Kidney (tissue), 14 donors: ENCODE measurements around the gene TUSC2. TPM values are rescaled to one million over a fixed set of nuclear protein-coding genes. Genes with fewer than 3 reads are reported as not detected.

ENCODE experiments used
- DNase-seq, 5 donors: peaks; one replicate each; pipeline ENCODE4 v3.0.0-alpha.2; 2013 to 2020
- FAIRE-seq: peaks from 2 replicates; lab custom pipeline; 2012; peaks lifted over from hg19 to GRCh38; lab: Jason Lieb, UNC
- H3K27ac ChIP-seq, 2 donors: one replicate each; pipeline ENCODE4 v1.7.0; 2013; ENCODE audit warnings: low read depth in 2 of 2, low read length in 2 of 2, inconsistent platforms in 1 of 2
- H3K27me3 ChIP-seq: one replicate; pipeline ENCODE4 v1.7.1; 2013; ENCODE audit warnings: low read length, inconsistent platforms; ENCODE audit not compliant: control insufficient read depth, insufficient read depth
- H3K36me3 ChIP-seq, 3 donors: one replicate each; pipeline versions ENCODE4 v1.7.0 to v1.7.1; 2013; ENCODE audit warnings: low read length in 3 of 3, control low read depth in 1 of 3, inconsistent platforms in 1 of 3; ENCODE audit not compliant: insufficient read depth in 3 of 3, control insufficient read depth in 2 of 3
- H3K4me1 ChIP-seq, 3 donors: one replicate each; pipeline versions ENCODE4 v1.7.0 to v1.7.1; 2013; ENCODE audit warnings: low read length in 3 of 3, inconsistent platforms in 1 of 3, low read depth in 1 of 3; ENCODE audit not compliant: control insufficient read depth in 2 of 3, insufficient read depth in 2 of 3
- H3K4me3 ChIP-seq, 3 donors: one replicate each; pipeline versions ENCODE4 v1.7.0 to v1.8.1; 2013; ENCODE audit warnings: low read length in 3 of 3, control low read depth in 1 of 3, inconsistent platforms in 1 of 3
- H3K9ac ChIP-seq, 3 donors: one replicate each; pipeline versions ENCODE4 v1.7.0 to v1.7.1; 2013; ENCODE audit warnings: low read length in 3 of 3, control low read depth in 1 of 3, inconsistent platforms in 1 of 3
- H3K9me3 ChIP-seq, 3 donors: one replicate each; pipeline versions ENCODE4 v1.7.0 to v1.7.1; 2013; ENCODE audit warnings: low read length in 3 of 3, control low read depth in 1 of 3, inconsistent platforms in 1 of 3; ENCODE audit not compliant: control insufficient read depth in 2 of 3, insufficient read depth in 1 of 3
- intact Hi-C: fragments of 100-400 bp; cut with DNase I; formaldehyde crosslinking; loops from one replicate; pipeline ENCODE4 v1.11.1; 2022
- polyA plus RNA-seq: library from polyadenylated mRNA; stranded (reverse); fragments of 350-450 nt; fragmentation: Illumina TruSeq; extraction: RNeasy Lipid Tissue Mini Kit (QIAGEN cat#74804); gene quantifications from one replicate; pipeline ENCODE4 v1.2.3, GENCODE V29; 2014; ENCODE audit warnings: low read depth, low replicate concordance; ENCODE audit not compliant: insufficient read depth
- total RNA-seq: library from RNA; stranded (reverse); fragmentation: NEBNext Ultra II Directional; extraction: Animal tissue kit (Norgen Biotek cat#: 25700); gene quantifications from one replicate; pipeline ENCODE4 v1.2.1, GENCODE V29; 2021
- TF ChIP-seq, protein P1 (sequence below): IDR thresholded peaks from 3 replicates; pipeline ENCODE4 v1.5.1; 2012; ENCODE audit warnings: mild to moderate bottlenecking, moderate library complexity, borderline replicate concordance; ENCODE audit not compliant: insufficient read depth; ENCODE audit errors: extremely low read depth
- donor health status: control.
- donor health status: control.
- donor health status: control.
- donor health status: control.
- donor health status: control.
- donor health status: DM: yes; HTN: yes; CAD: no.
- donor health status: Normal renal cell carcinoma (clear cell type).

TUSC2 gene
- total and polyA plus RNA-seq, 2 donors from 2014 or later = 33.6 to 60.0 TPM

- H3K4me3 ChIP-seq = peak within 1 kb of the TSS; percentile 66 to 88 (median 85)
- DNase-seq (peak; percentile 97 to 99 (median 99)), FAIRE-seq (peak; percentile 92)
- TF ChIP-seq, protein P1, sequence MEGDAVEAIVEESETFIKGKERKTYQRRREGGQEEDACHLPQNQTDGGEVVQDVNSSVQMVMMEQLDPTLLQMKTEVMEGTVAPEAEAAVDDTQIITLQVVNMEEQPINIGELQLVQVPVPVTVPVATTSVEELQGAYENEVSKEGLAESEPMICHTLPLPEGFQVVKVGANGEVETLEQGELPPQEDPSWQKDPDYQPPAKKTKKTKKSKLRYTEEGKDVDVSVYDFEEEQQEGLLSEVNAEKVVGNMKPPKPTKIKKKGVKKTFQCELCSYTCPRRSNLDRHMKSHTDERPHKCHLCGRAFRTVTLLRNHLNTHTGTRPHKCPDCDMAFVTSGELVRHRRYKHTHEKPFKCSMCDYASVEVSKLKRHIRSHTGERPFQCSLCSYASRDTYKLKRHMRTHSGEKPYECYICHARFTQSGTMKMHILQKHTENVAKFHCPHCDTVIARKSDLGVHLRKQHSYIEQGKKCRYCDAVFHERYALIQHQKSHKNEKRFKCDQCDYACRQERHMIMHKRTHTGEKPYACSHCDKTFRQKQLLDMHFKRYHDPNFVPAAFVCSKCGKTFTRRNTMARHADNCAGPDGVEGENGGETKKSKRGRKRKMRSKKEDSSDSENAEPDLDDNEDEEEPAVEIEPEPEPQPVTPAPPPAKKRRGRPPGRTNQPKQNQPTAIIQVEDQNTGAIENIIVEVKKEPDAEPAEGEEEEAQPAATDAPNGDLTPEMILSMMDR = no peak
- peak within 1 kb of the TSS; percentile 30 to 84 (median 66) for H3K9ac ChIP-seq
- H3K27ac ChIP-seq = peak within 1 kb of the TSS; percentile 78 to 88
- intact Hi-C loops = no loop called here
- H3K4me1 ChIP-seq = peaks cover 3 to 17% (median 16%) of the 10 kb centered on the region in 3 donors
- H3K36me3 ChIP-seq = peaks cover 0 to 25% (median 9%) of the 10 kb centered on the region in 3 donors
- no peaks in the 10 kb centered on the region for H3K9me3 ChIP-seq
- no peaks in the 10 kb centered on the region for H3K27me3 ChIP-seq
Measured at GRCh38 chr3:50292159-50293078, 35.6 kb downstream of the TUSC2 start, which contains the start of gene IFRD2. TSS of gene IFRD2 (minus strand) at chr3:50292429. CDS start at chr3:50292274, 155 bp downstream.

GRCh38 chr3:50290161-50290641 lies 37.8 kb downstream of the TUSC2 start:
- DNase-seq = peak in 1 of 5 donors; percentile 56
- TF ChIP-seq, protein P1 = no peak
- H3K9ac ChIP-seq = no peak overlapping the region
- H3K4me3 ChIP-seq = no peak overlapping the region
- FAIRE-seq = no peak
- H3K36me3 ChIP-seq = peaks cover 0 to 25% (median 9%) of the 10 kb centered on the region in 3 donors
- intact Hi-C loops = no loop called here
- H3K27me3 ChIP-seq = no peaks in the 10 kb centered on the region
- H3K4me1 ChIP-seq = peaks cover 3 to 17% (median 16%) of the 10 kb centered on the region in 3 donors
- no peak overlapping the region for H3K27ac ChIP-seq
- no peaks in the 10 kb centered on the region for H3K9me3 ChIP-seq

DNA sequence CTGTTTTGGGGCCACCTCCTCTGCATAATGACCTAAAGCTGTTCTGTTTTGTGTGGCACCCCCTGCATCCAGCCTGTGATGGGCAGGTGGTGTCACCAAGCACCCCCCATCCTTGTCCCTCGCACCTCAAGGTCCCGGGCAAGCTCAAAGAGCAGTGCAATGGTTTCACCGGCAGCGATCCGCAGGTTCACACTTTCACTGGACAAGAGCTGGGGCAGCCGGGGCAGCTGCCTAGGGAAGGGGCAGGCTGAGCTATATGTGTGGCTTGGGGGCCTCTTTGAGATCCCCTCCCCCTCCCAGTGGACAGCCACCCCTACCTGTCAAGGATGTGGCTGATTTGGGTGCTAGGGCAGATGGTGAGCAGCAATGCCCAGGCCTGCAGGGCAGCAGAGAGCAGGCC lies 38.9 kb downstream of the TUSC2 start:
- DNase-seq = peak in 1 of 5 donors; percentile 39

More for the DNA sequence above, 38.9 kb downstream of the TUSC2 start:
- TF ChIP-seq, protein P1 = no peak
- Histone ChIP-seq H3K27ac (no peak overlapping the region), H3K27me3 (no peaks in the 10 kb centered on the region), H3K9ac (no peak overlapping the region), H3K9me3 (no peaks in the 10 kb centered on the region), H3K36me3 (peaks cover 0 to 25% (median 9%) of the 10 kb centered on the region in 3 donors), H3K4me1 (peaks cover 3 to 17% (median 16%) of the 10 kb centered on the region in 3 donors), H3K4me3 (no peak overlapping the region)
- intact Hi-C loops = no loop called here
- FAIRE-seq = no peak
